Effector memory CD8-positive, alpha-beta T cell (primary cell): Measurements from ENCODE around the gene ITK.

ENCODE experiments used
- ATAC-seq: fragments of 150-1000 bp; cut with Tn5 transposase; replicated peaks from 2 replicates; pipeline ENCODE4 v1.10.0; 2021; ENCODE audit warnings: mild to moderate bottlenecking, moderate library complexity
- DNase-seq, 3 experiments: peaks; one replicate each; pipeline ENCODE4 v3.0.0; 2021
- H3K27ac Mint-ChIP-seq, 2 donors: one replicate each; pipeline ENCODE4 v1.8.0; 2022; ENCODE audit warnings: mild to moderate bottlenecking in 2 of 2, mixed read lengths in 2 of 2, moderate library complexity in 2 of 2
- H3K27me3 Mint-ChIP-seq, 2 donors: one replicate each; pipeline ENCODE4 v1.8.0; 2022; ENCODE audit warnings: mixed read lengths in 2 of 2
- H3K36me3 Mint-ChIP-seq: one replicate; pipeline ENCODE4 v1.8.0; 2022; ENCODE audit warnings: mild to moderate bottlenecking, moderate library complexity, mixed read lengths; ENCODE audit not compliant: insufficient read depth
- H3K4me1 Mint-ChIP-seq, 2 donors: one replicate each; pipeline ENCODE4 v1.8.0; 2022; ENCODE audit warnings: low read depth in 2 of 2, mixed read lengths in 2 of 2
- H3K4me3 Mint-ChIP-seq, 2 donors: one replicate each; pipeline ENCODE4 v1.8.0; 2022; ENCODE audit warnings: mild to moderate bottlenecking in 2 of 2, mixed read lengths in 2 of 2, moderate library complexity in 2 of 2
- H3K9me3 Mint-ChIP-seq, 2 donors: one replicate each; pipeline ENCODE4 v1.8.0; 2022; ENCODE audit warnings: mixed read lengths in 2 of 2

ITK gene

GRCh38 chr5:157252711-157253465 lies 72.2 kb downstream of the ITK start:
- Mint-ChIP-seq H3K4me3 (peak overlapping the region; percentile 43 to 70), H3K27ac (peak overlapping the region; percentile 89 to 92), H3K36me3 (peaks cover 86% of the 10 kb centered on the region), H3K27me3 (no peaks in the 10 kb centered on the region), H3K4me1 (peaks cover 74 to 93% of the 10 kb centered on the region in 2 donors), H3K9me3 (no peaks in the 10 kb centered on the region)
- peak; percentile 86 for ATAC-seq
- DNase-seq = peak; percentile 61 to 65 (median 64)

- no peak for ATAC-seq
- Mint-ChIP-seq H3K4me1 (peaks cover 68 to 88% of the 10 kb centered on the region in 2 donors), H3K9me3 (no peaks in the 10 kb centered on the region)
These were observed 72.9 kb downstream of the ITK start for GRCh38 chr5:157253547-157253946.

GRCh38 chr5:157258450-157258849 lies 77.8 kb downstream of the ITK start:
- Mint-ChIP-seq H3K27ac (peak overlapping the region; percentile 89 to 92), H3K27me3 (no peaks in the 10 kb centered on the region), H3K9me3 (no peaks in the 10 kb centered on the region), H3K4me3 (no peak overlapping the region), H3K36me3 (peaks cover 31% of the 10 kb centered on the region), H3K4me1 (peaks cover 50 to 68% of the 10 kb centered on the region in 2 donors)
- ATAC-seq = no peak
- DNase-seq = no peak

More at GRCh38 chr5:157253547-157253946, 72.9 kb downstream of the ITK start:
- no peaks in the 10 kb centered on the region for H3K27me3 Mint-ChIP-seq
- no peak for DNase-seq
- peak overlapping the region; percentile 43 to 70 for H3K4me3 Mint-ChIP-seq
- peaks cover 80% of the 10 kb centered on the region for H3K36me3 Mint-ChIP-seq
- peak overlapping the region; percentile 89 to 92 for H3K27ac Mint-ChIP-seq

- Mint-ChIP-seq H3K27ac (peak overlapping the region; percentile 8 to 33), H3K27me3 (no peaks in the 10 kb centered on the region), H3K4me1 (peaks cover 44 to 65% of the 10 kb centered on the region in 2 donors), H3K9me3 (no peaks in the 10 kb centered on the region), H3K36me3 (peaks cover 19% of the 10 kb centered on the region), H3K4me3 (no peak overlapping the region)
- ATAC-seq (no peak), DNase-seq (no peak)
These were observed 79.1 kb downstream of the ITK start for GRCh38 chr5:157259699-157260098.

GRCh38 chr5:157263496-157264090 lies 83.0 kb downstream of the ITK start:
- Mint-ChIP-seq H3K27ac (peak overlapping the region in 1 of 2 donors; percentile 23), H3K4me3 (no peak overlapping the region)
- no peak for ATAC-seq

GRCh38 chr5:157265714-157266285 lies 85.2 kb downstream of the ITK start, which contains the start of gene CYFIP2:
CYFIP2 (plus strand) TSS chr5:157266123; CDS start chr5:157285362, 19,239 bp downstream.
- Mint-ChIP-seq H3K4me3 (peak within 1 kb of the TSS; percentile 90 to 96), H3K27me3 (no peaks in the 10 kb centered on the region), H3K4me1 (peaks cover 56 to 57% of the 10 kb centered on the region in 2 donors), H3K27ac (peak within 1 kb of the TSS; percentile 96 to 98), H3K36me3 (peaks cover 41% of the 10 kb centered on the region), H3K9me3 (no peaks in the 10 kb centered on the region)
- ATAC-seq (peak; percentile 85), DNase-seq (peak; percentile 73 to 76 (median 76))

More at GRCh38 chr5:157263496-157264090, 83.0 kb downstream of the ITK start:
- no peaks in the 10 kb centered on the region for H3K9me3 Mint-ChIP-seq
- peaks cover 29% of the 10 kb centered on the region for H3K36me3 Mint-ChIP-seq
- H3K4me1 Mint-ChIP-seq = peaks cover 48 to 51% of the 10 kb centered on the region in 2 donors
- H3K27me3 Mint-ChIP-seq = no peaks in the 10 kb centered on the region
- DNase-seq = no peak

GRCh38 chr5:157266286-157267007 lies 85.8 kb downstream of the ITK start:
- H3K27ac Mint-ChIP-seq = peak overlapping the region; percentile 96 to 98
- peak overlapping the region; percentile 84 to 93 for H3K4me3 Mint-ChIP-seq
- peaks cover 57% of the 10 kb centered on the region in 2 donors for H3K4me1 Mint-ChIP-seq
- H3K36me3 Mint-ChIP-seq = peaks cover 45% of the 10 kb centered on the region
- peak; percentile 35 for ATAC-seq
- H3K9me3 Mint-ChIP-seq = no peaks in the 10 kb centered on the region
- DNase-seq = peak; percentile 37 to 44 (median 44)
- no peaks in the 10 kb centered on the region for H3K27me3 Mint-ChIP-seq

- H3K4me3 Mint-ChIP-seq = peak overlapping the region; percentile 84 to 93
- ATAC-seq = no peak
- no peak for DNase-seq
- H3K27ac Mint-ChIP-seq = peak overlapping the region; percentile 96 to 98
- H3K9me3 Mint-ChIP-seq = no peaks in the 10 kb centered on the region
- H3K36me3 Mint-ChIP-seq = peaks cover 50% of the 10 kb centered on the region
- H3K27me3 Mint-ChIP-seq = no peaks in the 10 kb centered on the region
- peaks cover 61 to 62% of the 10 kb centered on the region in 2 donors for H3K4me1 Mint-ChIP-seq
These were observed 86.4 kb downstream of the ITK start for GRCh38 chr5:157267025-157267424.

GRCh38 chr5:157267761-157268480 lies 87.3 kb downstream of the ITK start:
- ATAC-seq = no peak
- Mint-ChIP-seq H3K27ac (peak overlapping the region; percentile 96 to 98), H3K36me3 (peaks cover 55% of the 10 kb centered on the region), H3K27me3 (no peaks in the 10 kb centered on the region), H3K4me3 (peak overlapping the region; percentile 84 to 93), H3K9me3 (no peaks in the 10 kb centered on the region), H3K4me1 (peaks cover 69% of the 10 kb centered on the region in 2 donors)
- no peak for DNase-seq

GRCh38 chr5:157269165-157269671 lies 88.6 kb downstream of the ITK start:
- ATAC-seq (no peak), DNase-seq (no peak)
- Mint-ChIP-seq H3K36me3 (peaks cover 61% of the 10 kb centered on the region), H3K4me3 (peak overlapping the region; percentile 84 to 93), H3K4me1 (peaks cover 75 to 76% of the 10 kb centered on the region in 2 donors), H3K9me3 (no peaks in the 10 kb centered on the region), H3K27me3 (no peaks in the 10 kb centered on the region), H3K27ac (peak overlapping the region; percentile 96 to 98)

GRCh38 chr5:157269761-157270272 lies 89.2 kb downstream of the ITK start:
- Mint-ChIP-seq H3K36me3 (peaks cover 59% of the 10 kb centered on the region), H3K27ac (peak overlapping the region; percentile 96 to 98), H3K27me3 (no peaks in the 10 kb centered on the region), H3K4me3 (peak overlapping the region; percentile 84 to 93), H3K9me3 (no peaks in the 10 kb centered on the region), H3K4me1 (peaks cover 75 to 76% of the 10 kb centered on the region in 2 donors)
- DNase-seq (no peak), ATAC-seq (no peak)

- Mint-ChIP-seq H3K36me3 (peaks cover 51% of the 10 kb centered on the region), H3K9me3 (no peaks in the 10 kb centered on the region), H3K4me1 (peaks cover 72 to 78% of the 10 kb centered on the region in 2 donors), H3K27me3 (no peaks in the 10 kb centered on the region), H3K4me3 (peak overlapping the region; percentile 84 to 93), H3K27ac (peak overlapping the region; percentile 96 to 98)
- ATAC-seq (no peak), DNase-seq (no peak)
These were observed 90.1 kb downstream of the ITK start for GRCh38 chr5:157270771-157271170.
